Brain microvascular endothelial cell (primary cell): ENCODE results near the gene ZDHHC3.
A peak's percentile ranks its signal among the peaks of the same experiment; 100 is the strongest.

Experiments
- DNase-seq: peaks from one replicate; pipeline ENCODE4 v3.0.0-alpha.2; 2020
- H3K27ac ChIP-seq: fragments of 250-450 bp; sonication (Bioruptor Pico); 2 replicates; pipeline ENCODE4 v1.5.1; 2020; ENCODE audit warnings: mild to moderate bottlenecking, moderate library complexity
- H3K27me3 ChIP-seq: fragments of 250-450 bp; sonication (Bioruptor Pico); replicated peaks from 2 replicates; pipeline ENCODE4 v1.5.1; 2020; ENCODE audit warnings: mild to moderate bottlenecking
- H3K36me3 ChIP-seq: fragments of 250-450 bp; sonication (Bioruptor Pico); replicated peaks from 2 replicates; pipeline ENCODE4 v1.5.1; 2020; ENCODE audit warnings: mild to moderate bottlenecking
- H3K4me3 ChIP-seq: 2 replicates; pipeline ENCODE4 v1.5.1; 2011; ENCODE audit warnings: low read depth, mild to moderate bottlenecking, control low read depth, low read length, moderate library complexity
- CTCF ChIP-seq: IDR thresholded peaks from 2 replicates; pipeline ENCODE4 v1.5.1; 2011; ENCODE audit warnings: low read depth, mild to moderate bottlenecking, moderate library complexity, low read length, control low read depth, inconsistent platforms; ENCODE audit errors: missing control alignments
- in situ Hi-C: cut with HindIII; loops from 2 replicates; pipeline ENCODE4 v1.10.0; 2017; ENCODE audit warnings: low sequenced_read_pairs, low pct_ligation_motif_present

The ZDHHC3 gene

GRCh38 chr3:45001738-45002137, 25.8 kb upstream of the ZDHHC3 start:
- H3K36me3 ChIP-seq: peaks cover 59% of the 10 kb centered on the region
- in situ Hi-C loops: no loop called here
- TF ChIP-seq CTCF: peak; percentile 7
- no peak overlapping the region for H3K4me3 ChIP-seq
- H3K27ac ChIP-seq: no peak overlapping the region
- DNase-seq: no peak
- no peaks in the 10 kb centered on the region for H3K27me3 ChIP-seq

- Histone ChIP-seq H3K27me3 (no peaks in the 10 kb centered on the region), H3K4me3 (no peak overlapping the region), H3K27ac (no peak overlapping the region), H3K36me3 (peaks cover 61% of the 10 kb centered on the region)
- DNase-seq: no peak
- in situ Hi-C loops: no loop called here
- no peak for TF ChIP-seq CTCF
These were observed 24.8 kb upstream of the ZDHHC3 start for GRCh38 chr3:45000823-45001222.

- H3K27me3 ChIP-seq: no peaks in the 10 kb centered on the region
- H3K36me3 ChIP-seq: peaks cover 58% of the 10 kb centered on the region
- no peak for DNase-seq
- no peak overlapping the region for H3K4me3 ChIP-seq
- no peak overlapping the region for H3K27ac ChIP-seq
- in situ Hi-C loops: no loop called here
- TF ChIP-seq CTCF: no peak
These were observed 23.8 kb upstream of the ZDHHC3 start for GRCh38 chr3:44999782-45000181.

- no peak for DNase-seq
- no peaks in the 10 kb centered on the region for H3K27me3 ChIP-seq
- no peak overlapping the region for H3K27ac ChIP-seq
- peaks cover 42% of the 10 kb centered on the region for H3K36me3 ChIP-seq
- H3K4me3 ChIP-seq: no peak overlapping the region
- in situ Hi-C loops: no loop called here
- no peak for TF ChIP-seq CTCF
These were observed 20.6 kb upstream of the ZDHHC3 start for GRCh38 chr3:44996556-44996969.

- peak; percentile 66 for DNase-seq
- in situ Hi-C loops: no loop called here
- H3K4me3 ChIP-seq: no peak overlapping the region
These were observed 19.3 kb upstream of the ZDHHC3 start for GRCh38 chr3:44995142-44995770.

More at GRCh38 chr3:44995142-44995770, 19.3 kb upstream of the ZDHHC3 start:
- no peak overlapping the region for H3K27ac ChIP-seq
- H3K27me3 ChIP-seq: no peaks in the 10 kb centered on the region
- H3K36me3 ChIP-seq: peaks cover 43% of the 10 kb centered on the region
- TF ChIP-seq CTCF: no peak
